Superior temporal gyrus (tissue), 1 donor: Measurements from ENCODE around the gene OR2A1.
"Not testable (repeated sequence)": the region's sequence is repeated elsewhere in the genome, so short reads cannot be mapped to it uniquely, and the experiment has no call there.

Source experiments
- DNase-seq: peaks from one replicate; pipeline ENCODE4 v3.0.0-alpha.2; 2016; ENCODE audit errors: extremely low spot score

Gene OR2A1

DNA sequence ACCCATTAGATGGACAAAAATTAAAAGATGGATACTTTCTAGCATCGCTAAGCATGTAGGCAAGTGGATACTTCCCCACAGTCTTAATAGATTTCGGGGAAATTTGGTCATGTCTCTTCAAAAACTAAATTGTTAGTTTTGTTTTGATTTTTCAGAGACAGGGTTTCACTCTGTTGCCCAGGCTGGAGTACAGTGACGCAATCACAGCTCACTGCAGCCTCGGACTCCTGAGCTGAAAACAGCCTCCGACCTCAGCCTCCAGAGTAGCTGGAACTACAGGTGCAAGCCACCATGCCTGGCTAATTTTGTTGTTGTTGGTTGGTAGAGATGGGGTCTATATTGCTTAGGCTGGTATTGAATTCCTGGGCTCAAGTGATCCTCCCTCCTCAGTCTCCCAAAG is 13.6 kb downstream of the OR2A1 start:
- not testable (repeated sequence) for DNase-seq

DNA sequence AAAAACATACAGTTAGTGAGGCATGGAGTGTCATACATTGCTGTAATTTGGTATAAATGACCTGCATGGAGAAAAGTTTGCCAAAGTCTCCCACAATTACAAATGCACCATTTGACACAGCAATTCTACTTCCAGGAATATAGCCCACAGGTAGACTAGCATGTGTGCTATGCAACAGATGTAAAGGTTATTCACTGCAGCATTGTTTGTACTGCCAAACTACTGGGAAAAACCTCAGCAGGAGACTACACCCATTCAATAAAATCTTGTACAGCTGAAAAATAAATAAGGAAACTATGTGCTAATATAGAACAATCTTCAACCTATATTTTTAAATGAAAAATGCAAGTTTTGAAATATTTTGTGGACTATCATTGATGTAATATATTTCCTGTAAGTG is 17.8 kb downstream of the OR2A1 start:
- not testable (repeated sequence) for DNase-seq

DNA sequence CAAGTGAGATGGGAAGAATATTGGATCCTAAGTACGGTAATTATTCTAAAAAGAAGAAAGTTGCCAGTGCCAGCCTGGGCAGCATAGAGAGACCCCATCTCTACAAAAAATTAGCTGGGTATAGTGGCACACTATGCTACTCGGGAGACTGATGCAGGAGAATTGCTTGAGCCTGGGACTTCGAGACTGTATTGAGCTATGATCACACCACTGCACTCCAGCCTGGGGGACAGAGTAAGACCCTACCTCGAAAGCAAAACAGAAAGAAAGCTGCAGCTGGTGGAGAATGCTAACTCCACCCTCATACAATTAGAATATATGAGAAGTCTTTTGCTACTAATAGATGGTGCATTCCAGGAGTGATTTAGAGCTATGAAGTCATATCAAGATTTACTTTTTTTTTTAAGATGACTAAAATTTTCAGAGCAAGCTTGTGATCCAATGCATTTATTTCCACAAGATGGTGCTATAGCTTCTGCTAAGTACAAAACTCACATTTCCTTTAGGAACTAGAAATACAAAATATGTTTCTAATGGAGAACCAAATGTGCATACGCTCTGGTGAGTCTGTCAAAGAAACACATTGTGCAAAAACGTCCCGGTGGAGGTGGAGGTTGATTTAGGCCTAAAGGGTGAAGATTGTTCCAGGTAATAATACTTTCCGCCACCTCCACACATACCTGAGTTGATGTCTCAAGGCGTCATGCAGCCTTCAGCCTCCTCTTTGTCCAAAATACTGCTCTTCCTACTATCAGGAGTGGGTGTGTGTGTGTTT is 19.2 kb downstream of the OR2A1 start:
- DNase-seq = not testable (repeated sequence)

DNA sequence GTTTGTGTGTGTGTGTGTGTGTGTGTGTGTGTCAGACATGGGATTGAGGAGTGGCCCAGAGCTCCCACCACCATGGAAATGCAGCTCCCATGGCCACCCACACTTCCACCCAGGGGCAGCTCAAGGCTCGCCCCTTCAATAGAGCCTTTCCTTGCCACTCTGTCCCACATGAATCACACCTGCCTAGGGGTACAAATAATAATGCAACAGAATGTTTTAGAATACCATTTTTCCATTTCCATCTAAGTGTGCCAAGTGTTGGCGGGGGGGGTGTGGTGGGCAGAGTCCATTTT is 19.7 kb downstream of the OR2A1 start:
- not testable (repeated sequence) for DNase-seq

DNA sequence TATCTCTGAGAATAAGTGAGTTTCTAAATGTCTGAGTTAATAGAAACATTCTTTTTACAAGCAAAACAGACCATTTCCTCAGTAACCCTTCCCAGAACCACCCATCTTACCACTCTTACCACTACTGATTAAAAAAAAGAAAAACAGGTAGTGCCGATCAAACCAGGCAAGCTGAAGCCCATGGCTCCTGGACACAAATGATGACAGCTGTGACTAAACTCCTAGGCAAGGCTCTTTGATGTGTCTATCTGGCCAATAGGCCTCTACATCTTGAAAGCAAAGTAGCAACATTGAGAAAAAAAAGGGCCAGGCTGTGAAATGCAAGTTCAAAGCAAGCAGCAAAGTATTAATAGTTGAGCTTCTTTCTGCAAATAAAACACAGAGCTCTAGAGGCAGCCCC is 36.4 kb downstream of the OR2A1 start:
- DNase-seq = not testable (repeated sequence)

DNA sequence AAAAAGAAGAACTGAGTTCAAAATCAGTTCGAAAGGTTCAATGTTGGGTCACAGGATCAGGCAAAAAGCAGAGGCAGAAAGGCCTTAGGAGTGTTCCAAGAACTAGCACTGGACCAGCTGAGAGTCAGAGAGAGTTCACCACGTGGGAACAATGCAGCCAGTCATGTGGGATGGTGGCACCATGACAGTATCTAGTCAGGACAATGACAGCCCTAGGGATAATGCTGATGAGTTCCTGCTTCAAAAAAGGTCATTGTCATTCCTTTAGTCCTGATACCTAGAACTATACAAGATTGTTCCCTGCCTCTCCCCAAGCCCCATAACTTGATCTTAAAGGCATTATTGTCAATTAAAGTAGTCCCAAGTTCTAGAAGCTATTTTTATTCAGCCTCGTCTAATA is 39.4 kb downstream of the OR2A1 start:
- peak; percentile 5 for DNase-seq

DNA sequence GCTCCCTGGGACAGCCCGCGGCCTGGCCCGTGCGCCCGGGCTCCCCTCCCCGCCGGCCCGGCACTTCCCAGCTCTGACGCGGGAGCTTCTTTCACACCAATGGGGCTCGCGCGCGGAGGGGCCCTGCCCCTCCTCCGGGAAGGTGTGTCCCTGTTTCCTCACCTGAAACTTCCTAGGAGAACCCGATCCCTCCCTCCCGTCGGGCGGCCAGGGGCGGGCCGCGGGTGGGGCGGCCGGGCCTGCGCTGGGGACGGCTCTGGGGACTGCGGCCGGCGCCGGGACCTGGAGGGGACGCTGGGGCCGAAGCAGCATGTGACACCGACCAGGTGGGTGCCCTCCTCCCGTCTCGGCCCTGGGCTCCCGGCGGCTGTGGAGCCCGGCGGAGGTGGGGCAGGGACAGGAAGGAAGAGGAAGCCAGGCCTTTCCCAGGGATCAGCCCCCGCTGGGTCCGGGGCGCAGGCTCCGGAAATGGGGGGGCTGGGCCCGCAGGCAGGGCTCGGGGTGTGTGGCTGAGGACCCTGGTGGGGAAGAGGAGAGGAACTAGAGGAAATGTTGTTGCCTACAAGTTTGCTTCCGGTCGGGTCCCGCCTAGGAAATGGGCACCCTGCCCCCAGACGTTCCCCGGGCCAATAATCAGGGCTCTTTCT is 43.1 kb downstream of the OR2A1 start, which contains the start of gene ARHGEF5:
Gene ARHGEF5, plus strand, starts transcription at position 227 of the 647 bp plus-strand sequence. CDS start 7,268 bp downstream, outside the sequence.
- DNase-seq = not testable (repeated sequence)

DNA sequence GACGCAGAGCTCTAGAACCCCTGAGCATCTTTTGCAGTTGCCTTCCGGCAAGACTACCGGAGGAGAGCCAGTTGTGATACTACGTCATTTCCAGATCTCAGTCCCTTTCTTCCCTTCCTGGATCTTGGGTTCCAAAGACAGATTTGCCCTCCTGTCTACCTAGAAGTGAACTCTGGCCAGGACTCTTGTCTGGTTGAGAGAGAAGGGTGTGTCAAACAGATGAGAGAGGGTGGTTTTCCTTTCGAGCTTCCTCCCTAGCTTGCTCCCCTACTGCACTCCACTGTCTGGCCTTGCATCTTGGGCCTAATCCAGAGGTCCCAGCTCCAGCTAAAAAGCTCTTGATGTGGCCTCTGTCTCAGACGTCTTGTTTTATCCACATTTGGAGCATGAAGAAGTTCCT is 44.0 kb downstream of the OR2A1 start:
- DNase-seq = not testable (repeated sequence)

DNA sequence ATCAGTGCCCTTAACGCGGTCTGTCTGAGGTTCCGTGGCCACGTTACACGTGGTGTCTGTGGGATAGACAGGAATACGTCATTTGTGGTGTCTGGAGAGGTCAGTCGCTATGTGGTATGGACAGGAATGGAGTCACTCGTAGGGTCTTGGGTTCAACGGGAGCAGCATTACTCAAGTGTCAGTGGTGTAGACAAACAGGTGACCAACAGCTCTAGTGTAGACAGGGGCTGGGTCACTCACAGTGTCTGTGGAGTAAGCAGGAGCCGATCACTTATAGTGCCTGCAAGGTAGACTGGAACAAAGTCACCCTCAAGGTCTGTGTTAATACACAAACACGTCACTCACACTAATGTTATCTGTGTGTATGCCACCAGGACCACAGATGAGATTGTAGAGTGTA is 44.6 kb downstream of the OR2A1 start:
- not testable (repeated sequence) for DNase-seq

DNA sequence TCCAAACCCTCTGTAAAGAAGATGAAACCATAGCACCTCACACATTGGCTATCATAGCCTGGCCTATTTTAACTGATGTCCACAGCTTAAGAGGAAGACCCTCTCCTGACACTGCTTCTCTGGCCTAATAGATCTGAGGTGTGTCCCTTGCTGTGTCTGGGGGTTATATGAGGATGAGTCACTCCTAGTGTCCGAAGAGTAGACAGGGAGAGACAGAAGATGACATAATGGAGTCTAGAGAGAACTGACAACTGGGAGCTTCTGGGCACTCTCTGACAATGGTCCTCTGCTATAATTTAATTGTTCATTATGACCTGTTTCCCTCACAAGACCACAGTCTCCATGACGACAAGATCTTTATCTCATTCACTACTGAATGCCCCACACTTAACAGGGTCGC is 49.8 kb downstream of the OR2A1 start:
- DNase-seq = not testable (repeated sequence)

DNA sequence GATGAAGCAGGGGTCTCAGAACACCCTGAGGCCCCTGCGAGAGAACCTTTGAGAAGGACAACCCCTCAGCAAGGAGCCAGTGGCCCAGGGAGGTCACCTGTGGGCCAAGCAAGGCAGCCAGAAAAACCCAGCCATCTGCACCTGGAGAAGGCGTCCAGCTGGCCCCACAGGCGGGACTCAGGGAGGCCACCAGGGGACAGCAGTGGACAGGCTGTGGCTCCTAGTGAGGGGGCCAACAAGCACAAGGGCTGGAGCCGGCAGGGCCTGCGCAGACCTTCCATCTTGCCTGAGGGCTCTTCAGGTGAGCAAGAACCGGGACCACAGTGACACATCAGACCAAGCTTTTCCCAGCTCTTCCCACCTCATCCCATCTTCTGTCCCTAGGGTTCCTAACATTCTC is 53.3 kb downstream of the OR2A1 start:
- not testable (repeated sequence) for DNase-seq

DNA sequence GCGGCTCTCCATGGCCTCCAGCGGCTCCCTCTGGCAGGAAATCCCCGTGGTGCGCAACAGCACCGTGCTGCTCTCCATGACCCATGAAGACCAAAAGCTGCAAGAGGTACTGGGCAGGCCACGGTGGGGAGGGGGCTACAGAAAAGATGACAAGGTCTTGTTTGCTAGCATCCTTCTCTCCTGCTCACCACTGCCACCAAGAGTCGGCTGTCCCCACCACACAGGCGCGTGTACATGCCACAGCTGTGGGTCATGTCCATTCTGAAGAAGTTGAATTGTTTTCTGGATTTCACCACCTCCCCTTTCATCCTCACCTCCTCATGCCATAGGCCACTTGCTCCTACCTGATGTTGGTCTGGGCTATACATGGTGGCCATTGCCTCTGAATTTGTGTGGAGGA is 55.0 kb downstream of the OR2A1 start:
- DNase-seq = not testable (repeated sequence)

DNA sequence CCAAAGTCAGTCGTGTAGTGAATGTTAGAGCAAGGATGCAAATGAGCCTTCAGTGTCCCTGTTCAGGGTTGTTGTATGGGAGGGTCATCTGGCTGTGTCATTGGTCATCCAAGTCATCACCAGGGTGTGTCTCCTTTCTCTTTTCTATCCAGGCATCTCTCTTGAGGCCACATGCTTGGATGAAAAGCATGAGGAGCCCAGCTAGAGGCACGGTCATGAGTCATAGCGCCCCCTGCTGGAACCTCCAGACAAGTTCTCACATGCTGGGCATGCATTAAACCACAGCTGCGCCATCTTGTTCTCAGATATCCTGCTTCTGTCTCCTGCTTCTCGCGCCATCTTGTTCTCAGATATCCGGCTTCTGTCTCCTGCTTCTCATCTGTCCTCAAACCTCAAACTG is 57.0 kb downstream of the OR2A1 start:
- not testable (repeated sequence) for DNase-seq
